ENCODE data around the gene TTC9C.
A peak's percentile ranks its signal among the peaks of the same experiment; 100 is the strongest.
"Not testable (repeated sequence)": the region's sequence is repeated elsewhere in the genome, so short reads cannot be mapped to it uniquely, and the experiment has no call there.

TTC9C gene

DNA sequence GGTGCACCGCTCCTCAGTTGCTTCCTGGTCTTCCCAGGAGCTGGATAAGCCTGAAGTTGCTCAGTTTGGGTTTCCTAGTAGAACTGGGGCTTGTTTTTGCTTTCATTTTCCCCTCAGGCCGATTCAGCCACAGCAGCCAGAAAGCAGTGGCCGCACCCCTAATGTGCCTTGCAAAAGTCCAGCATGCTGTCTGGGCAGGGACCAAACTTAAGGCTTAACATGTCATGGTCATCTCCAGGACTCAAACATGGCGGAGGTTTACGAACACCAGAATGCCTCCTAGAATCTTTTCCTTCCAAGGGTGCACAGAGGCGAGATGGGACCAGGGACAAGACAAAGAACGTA is 18.3 kb upstream of the TTC9C start:
- DNase-seq: no peak

DNA sequence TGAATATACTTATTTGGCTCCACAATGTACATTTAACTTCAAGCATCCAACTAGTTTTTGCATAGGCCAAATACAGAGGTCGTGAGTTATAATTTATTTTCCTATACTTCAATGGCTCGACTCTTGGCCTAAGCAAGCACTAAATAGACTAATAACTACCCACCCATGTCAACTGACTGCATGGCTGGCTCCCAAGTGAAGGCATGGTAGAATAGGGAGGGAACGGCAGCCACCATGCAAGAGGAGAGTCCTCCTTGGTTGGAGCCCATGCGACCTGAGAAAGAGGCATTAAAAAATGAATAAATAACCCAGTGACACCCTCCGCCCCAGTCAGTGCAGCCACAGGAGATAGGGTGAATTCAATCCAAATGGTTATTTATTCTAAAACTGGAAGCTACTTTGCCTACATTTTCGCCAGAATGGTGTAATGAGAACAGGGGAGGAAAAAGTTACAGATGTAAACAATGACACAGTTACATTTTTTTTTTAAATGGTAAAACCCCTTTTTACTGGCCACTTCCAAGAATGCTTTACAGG is 15.9 kb upstream of the TTC9C start:
- DNase-seq: no peak

DNA sequence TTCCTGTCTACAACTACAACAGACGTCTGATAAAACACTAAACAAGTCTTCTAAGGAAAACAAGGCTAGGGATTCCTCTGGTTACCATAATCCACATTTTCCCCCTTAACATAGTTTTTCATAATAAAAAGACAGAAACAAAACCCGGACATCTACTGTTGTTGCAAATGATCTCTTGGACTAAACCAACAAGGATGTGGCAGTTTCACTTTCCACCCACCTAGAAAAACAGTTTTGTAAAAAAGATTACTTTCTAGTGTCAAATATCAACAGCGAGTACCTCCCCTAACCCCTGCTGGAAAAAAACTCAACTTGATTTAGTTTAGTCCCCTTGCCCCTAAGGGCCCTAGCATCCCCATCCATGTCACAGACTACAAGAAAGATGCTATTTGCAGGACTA is 15.4 kb upstream of the TTC9C start:
- DNase-seq: no peak

DNA sequence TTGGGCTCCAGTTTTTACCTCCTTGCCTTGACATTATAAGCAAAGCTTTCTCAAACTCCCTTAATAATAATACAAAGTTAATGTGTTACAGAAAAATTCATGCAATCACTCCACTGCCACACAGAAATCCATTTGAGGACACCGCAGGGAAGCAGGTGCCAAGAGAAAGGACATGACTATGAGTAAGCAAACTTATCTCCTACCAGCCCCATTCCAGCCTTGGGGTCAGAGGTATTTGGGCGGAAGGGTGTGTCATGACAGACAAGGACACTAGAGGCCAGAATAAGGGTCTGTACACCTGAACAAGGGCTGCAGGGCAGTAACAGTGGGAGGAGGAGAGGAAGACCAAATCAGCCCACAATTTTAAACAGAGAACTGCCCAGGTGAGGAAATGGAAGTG is 14.9 kb upstream of the TTC9C start:
- no peak for DNase-seq

DNA sequence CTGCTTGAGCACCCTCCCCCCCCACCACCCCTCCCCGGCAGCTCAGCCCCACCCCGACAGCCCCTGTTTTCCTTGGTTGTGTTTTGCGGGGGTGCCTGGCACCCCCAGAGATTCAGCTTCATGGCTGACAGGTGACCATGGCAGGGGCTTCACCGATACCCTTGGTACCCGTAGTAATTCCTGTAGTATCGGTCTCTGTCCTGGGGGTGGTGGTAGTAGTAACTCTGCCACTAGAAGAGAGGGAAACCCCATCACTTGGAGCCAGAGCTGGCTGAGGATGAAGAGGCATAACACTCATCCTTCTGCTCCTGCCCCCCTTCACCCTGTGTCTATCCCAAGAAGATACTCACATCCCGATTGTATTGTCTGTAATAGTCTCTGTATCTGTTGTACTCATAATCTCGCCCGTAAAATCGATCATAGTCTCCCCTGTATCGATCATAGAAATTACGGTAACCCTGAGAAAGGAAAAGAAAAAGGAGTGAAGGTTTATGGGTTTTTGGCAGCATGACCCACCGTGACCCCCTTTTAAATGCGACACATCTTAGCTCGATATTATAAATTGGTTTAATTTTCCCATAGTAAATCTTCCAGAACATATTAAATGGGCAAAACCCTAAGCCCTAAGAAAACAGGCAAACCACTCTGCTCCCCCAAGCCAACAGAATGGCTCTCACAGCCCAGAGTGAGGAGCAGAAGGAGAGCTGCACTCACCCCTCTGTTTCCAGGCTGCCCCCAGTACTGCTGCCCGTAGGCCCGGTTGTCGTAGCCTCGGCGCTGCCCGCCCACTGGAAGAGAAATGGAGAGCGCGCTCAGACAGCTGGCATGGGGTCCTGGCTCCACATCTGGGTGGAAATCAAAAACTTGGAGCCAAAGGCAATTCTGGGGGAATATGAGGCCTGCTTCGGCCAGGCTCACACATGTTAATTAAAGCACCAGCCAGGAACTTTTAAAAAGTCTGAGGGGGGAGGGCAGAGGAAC is 12.8 kb upstream of the TTC9C start:
- no peak for DNase-seq

DNA sequence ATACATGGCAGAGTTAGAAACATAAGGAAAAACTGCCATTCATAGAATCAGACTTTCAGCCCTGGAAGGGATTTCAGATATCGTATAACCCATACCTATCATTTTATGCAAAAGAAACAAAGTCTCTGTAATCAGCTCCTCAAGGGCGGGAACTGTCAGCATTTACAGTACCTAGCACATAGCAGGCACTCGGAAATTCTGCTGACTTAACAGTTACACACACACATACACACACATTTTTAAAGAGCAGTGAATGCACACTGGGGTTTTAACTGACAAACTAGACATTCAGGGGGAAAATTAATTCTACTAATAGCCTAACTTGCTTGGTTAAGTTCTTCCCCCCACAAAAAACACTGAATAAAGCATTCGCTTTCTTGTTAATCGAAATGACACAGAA is 12.1 kb upstream of the TTC9C start:
- no peak for DNase-seq

DNA sequence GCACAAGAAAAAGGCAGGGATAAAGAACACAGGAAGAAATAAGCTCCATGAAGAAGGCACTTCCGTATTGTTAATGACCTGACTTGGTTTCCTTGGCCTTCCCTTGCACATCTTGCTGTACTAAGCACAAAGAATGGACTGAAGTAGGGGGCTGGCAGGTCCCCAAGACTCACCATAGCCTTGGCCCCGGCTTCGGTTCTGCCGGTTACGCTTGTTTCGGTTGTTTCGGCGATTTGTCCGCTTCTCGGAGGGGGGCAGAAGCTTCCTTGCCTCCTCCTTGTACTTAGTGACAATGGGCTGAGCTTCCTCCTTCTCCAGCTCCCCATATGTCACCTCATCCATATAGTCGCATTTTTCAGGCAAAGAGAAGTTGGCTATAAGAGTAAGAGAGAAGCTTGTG is 11.5 kb upstream of the TTC9C start:
- no peak for DNase-seq

DNA sequence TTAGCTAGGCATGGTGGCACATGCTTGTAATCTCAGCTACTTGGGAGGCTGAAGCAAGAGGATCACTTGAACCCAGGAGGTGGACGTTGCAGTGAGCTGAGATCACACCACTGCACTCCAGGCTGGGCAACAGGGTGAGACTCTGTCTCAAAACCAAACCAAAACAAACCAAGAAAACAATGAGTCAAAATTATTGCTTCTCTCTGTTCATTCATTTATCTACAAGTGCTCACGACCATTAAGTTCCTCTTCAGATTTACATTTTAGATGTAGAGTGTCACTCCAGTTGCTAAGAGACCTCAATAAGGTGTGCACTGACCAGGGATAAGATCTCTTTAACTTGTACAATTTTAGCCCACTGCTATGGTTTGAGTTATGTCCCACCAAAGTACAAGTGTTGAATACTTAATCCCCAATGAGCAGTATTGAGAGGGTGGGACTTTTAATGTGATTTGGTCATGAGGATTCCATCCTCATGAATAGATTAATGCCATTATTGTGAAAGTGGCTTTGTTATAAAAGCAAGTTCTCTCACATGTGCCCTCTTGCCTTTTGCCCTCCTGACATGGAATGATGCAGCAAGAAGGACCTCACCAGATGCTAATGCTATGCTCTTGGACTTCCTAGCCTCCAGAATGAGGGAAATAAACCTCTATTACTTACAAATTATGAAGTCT is 8.8 kb upstream of the TTC9C start:
- no peak for DNase-seq

DNA sequence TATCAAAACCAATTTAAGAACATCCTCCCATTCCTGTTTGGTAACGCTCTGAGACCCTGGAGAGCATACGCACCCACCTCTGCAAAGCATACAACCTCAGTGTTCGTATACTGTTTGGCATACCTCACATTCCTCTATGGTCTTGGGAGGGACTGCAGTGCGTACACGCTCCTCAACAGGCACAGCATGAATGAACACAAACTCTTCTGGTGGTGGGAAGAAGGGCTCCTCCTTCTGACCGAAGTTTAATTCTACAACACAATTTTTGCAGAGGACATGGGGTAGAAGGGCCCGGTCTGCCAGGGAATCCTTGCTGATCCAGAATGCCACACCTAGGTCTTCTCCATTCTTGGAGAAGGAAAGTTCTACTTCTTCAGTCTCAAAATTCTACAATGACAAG is 6.3 kb upstream of the TTC9C start:
- no peak for DNase-seq

DNA sequence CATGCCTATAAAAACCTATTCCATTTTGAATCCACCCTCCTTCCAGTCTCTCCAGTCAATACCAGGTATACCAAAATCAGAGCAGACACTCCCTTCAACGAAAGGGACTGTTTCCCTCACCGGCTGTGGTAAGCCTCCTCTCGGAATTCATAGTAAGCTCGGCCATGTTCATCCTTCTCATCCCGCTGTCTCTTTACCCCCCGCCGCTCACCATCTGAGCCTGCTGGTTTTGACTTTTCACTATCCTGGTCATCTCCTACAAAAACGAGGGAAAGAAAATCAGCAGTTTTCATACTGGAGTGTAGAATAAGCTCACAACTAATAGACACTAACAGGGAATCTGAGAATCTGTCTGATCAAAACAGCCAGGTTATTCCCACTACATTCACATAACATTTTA is 4.1 kb upstream of the TTC9C start:
- DNase-seq: no peak

DNA sequence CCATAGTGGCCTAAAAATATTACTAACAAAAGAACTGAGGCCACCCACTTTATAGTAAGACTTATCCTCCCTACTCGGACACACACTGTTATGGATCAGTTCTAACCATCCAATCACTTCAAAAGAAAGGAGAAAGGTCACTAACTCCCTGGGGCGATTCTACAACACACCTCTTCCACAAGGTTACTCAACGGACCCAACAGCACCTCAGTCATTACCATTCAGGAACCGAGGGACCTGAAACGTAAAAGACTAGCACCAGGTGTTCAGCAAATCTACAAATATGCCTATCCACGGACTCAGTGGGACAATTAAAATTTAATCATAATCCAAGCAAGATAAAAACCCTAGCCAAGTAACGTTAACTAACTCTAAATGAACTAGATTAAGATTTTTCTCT is 2.6 kb upstream of the TTC9C start:
- DNase-seq: no peak

DNA sequence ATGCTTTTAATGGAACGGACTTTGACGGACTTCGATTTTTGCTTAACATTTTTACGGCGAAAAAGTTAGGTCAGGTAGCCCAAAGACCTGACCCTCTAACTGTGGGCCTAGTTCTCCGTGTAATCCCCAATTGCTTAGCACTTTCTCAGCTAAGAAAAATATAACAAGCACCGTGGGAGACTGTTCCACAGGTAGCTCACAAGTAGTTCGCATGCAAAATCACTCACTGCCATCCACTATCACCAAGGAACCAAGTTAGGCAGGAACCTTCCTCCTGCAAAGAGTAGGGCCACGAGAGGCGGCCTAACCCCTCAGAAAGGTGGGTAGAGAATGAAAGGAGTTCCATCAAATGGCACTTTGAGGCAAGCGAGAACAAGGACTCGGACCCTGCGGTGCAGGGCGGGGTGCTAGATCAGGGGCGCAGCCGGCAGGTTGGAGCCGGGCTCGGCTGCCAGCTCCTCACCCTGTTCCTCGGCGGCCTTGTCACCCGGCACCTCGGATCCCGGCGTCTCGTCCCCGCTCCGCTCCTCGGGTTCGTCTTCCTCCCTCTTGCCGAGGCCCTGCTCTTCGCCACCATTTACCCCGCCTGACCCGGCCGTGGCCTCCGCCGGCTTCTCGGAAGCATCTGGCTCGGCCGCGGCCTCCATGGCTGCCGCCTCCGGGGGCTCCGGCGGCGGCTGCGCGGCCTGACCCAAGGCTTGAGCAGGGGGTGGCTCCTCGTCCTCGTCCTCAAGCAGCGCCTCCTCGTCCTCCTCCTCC is 2.0 kb upstream of the TTC9C start:
- DNase-seq: no peak

DNA sequence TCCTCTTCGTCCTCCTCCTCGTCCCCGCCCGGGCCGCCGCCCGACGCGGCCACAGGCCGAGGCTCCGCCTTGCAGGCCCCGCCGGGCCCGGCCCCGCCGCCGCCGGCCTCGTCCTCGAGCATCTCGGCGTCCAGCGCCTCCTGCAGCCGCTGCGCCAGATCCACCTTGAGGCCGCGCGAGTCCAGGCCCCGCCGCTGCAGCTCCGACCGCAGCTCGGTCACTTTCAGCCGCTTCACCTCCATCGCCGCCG is 1.4 kb upstream of the TTC9C start:
- DNase-seq: no peak

DNA sequence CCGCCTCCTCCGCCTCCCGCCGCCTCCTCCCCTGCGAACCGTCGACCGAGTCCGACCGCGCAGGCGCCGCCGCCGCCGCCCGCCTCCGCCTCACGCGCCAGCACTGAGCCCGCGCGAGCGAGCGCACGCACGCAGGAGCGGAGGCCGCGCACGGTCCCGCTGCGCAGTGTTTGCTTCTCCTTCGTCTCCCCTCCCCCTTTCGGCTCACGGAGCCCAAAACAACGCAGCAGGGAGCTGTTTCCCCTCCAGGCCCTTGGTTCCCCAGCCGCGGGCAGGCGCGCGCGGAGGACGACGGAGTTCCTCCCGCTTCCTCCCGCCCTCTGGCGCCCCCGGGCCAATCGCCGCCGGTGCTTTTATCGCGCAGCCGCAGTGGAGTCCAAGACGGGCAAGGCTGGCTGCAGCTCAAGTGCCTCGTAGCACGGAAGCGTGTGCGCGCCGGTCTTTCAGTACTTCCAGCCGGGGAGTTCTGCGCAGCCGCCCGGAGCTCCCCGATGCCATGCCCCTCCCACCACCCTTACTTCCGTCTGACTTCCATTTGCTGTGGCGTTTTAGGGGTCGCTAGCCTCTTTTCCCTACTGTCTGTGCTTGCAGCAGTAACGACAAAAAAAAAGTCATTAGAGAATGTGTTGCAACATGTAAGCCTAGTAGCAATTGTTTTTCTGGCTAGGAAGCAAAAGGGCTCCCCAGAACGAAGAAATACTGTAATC is 968 bp upstream of the TTC9C start, which contains the start of gene HNRNPUL2:
Gene HNRNPUL2 (minus strand): TSS at position 293 of the 707 bp plus-strand sequence. CDS start 301 bp downstream, outside the sequence.
- DNase-seq: peak; percentile 100

DNA sequence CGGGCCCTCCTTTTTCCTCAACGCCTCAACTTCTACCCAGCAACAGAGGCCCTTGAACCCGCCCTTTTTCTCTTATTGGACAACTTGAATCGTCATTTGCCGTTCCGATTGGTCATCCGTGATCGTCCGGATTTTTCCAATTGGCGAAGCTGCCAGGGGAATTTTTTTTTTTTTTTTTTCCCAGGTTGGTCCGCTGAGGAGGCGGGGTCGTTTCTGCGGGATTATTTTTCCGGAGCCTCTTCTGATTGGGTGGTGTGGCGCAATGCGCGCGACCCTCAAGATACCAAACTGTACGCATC is 465 bp upstream of the TTC9C start:
- DNase-seq: peak; percentile 99

DNA sequence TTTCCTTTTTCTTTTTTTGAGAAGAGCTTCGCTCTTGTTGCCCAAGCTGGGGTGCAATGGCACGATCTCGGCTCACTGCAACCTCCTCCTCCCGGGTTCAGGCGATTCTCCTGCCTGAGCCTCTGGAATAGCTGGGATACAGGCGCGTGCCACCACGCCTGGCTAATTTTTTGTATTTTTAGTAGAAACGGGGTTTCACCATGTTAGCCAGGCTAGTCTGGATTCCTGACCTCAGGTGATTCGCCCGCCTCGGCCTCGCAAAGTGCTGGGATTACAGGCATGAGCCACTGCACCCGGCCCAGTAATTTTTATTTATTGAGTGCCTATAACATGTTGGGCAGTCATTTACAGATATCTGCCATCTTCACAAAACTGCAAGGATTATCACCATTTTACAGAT is 1.8 kb downstream of the TTC9C start:
- not testable (repeated sequence) for DNase-seq

DNA sequence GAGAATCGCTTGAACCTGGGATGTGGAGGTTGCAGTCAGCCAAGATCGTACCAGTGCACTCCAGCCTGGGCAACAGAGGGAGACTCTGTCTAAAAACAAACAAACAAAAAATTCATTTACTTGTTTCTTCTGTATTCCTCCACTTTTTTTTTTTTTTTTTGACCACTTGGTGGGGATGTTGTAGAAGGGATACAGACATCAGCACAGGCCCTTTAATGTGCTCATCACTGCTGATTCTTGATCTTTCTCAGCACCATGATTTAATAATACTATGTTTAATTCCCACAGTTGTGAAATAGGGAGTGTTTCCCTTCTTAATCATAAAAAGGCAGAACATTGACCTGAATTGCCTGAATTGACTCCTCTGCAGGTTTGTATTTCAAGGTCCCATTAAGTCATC is 4.5 kb downstream of the TTC9C start:
- no peak for DNase-seq

DNA sequence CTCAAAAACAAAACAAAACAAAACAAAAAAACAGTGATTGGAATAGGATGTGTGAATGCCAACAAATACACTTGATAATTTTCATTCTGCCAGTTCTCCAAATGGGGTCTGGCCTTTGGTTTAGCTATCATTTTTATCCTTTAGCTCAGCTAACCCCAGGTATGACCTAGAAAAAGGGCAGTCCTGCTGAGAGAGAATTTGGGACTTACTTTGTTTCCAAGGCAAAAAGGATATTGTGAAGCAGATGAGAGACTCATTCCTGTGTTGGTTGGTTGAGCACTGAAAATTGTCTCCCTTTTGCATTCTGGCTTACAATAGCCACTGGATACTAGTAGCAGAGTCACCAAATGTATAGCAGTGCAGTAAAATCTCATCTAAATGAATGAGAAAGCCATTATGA is 8.9 kb downstream of the TTC9C start:
- no peak for DNase-seq

DNA sequence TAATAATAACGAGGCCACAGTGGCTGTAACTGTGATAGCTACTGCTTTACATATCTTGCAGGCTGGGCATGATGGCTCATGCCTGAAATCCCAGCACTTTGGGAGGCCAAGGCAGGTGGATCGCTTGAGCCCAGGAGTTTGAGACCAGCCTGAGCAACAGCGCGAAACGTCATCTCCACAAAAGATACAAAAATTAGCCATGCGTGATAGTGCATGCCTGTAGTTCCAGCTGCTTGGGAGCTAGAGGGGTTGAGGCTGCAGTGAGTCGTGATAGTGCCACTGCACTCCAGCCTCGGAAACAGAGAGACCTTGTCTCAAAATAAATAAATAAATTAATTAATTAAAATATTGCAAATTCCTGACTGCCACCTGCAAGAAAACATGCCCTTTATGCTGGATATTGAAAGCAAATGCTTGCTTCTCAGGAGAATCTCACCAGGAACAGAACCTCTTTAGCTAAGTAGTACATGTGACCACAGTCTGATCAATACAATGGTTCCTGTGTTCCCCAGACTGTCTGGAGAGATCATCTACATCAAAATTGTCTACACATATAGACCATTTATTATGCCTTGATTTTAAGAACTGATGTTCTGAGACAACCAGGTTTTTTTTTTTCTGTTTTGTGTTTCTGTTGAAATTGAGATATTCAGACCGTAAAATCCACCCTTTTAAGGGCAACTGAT is 19.3 kb downstream of the TTC9C start:
- DNase-seq: no peak

DNA sequence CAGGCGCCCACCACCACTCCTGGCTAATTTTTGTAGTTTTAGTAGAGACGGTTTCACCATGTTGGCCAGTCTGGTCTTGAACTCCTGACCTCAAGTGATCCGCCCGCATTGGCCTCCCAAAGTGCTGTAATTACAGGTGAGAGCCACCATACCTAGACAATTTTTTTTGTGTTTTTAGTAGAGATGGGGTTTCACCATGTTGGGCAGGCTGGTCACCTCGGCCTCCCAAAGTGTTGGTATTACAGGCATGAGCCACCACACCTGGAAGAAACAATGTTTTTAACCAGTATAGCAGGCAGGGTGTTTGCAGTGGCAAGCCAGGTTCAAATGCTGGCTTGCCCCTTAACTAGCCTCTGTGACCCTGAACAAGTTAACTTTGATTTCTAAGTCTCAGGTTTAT is 21.6 kb downstream of the TTC9C start:
- DNase-seq: not testable (repeated sequence)

DNA sequence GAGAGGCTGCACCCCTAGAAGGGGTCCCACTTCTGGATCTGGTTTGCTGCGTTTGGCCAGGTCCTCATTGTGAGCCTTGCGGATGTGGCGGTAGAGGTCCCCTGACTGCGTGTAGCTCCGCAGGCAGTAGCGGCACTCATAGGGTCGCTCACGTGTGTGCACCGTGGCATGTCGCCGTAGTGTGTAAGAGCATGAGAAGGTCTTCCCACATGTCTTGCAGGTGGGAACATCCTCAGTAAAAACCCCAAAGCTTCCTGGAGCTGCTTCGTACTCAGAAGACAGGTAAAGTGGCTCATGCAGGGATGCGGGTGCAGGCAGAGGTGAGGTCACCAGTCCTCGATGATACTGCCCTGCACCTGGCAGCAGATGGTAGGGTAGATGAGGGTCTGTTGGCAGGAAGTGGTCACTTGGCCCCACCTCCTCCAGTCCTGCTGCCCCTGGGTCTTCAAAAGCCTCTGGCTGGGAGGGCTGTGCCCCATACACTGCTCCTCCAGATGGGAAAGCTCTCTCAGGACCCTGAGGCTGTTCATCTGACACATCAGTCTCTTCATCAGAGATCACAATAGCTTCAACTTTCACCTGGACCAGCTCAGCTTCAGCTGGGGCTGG is 24.0 kb downstream of the TTC9C start:
- no peak for DNase-seq

Measured in NCI-H345 (cell line).